GM21381 (cell line): ENCODE data around the gene F3.

Experiments
- ATAC-seq: cut with Tn5 transposase; IDR thresholded peaks from one replicate; pipeline ENCODE4 v1.9.1; 2021; ENCODE audit warnings: mild to moderate bottlenecking, moderate library complexity; ENCODE audit not compliant: unreplicated experiment

F3 gene

DNA sequence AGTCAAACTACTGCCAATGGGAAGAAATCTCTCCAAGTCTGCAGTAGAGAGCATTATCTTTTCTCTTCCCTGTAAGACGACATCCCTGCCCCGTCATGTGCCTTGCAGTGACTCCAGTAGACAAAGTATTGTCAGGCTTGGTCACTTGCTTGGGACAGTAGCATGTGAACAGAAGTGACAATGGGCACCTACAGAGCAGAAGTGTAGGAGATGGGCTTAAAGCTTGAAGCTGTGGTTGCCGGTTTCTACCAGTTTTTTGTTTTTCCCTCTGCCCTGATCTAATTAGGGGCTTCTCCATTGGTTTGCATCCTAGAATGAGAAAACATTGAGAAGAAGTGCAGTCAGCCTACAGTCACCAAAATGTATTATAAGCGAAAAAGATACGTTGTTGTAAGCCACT lies 12.7 kb downstream of the F3 start:
- ATAC-seq: no peak

DNA sequence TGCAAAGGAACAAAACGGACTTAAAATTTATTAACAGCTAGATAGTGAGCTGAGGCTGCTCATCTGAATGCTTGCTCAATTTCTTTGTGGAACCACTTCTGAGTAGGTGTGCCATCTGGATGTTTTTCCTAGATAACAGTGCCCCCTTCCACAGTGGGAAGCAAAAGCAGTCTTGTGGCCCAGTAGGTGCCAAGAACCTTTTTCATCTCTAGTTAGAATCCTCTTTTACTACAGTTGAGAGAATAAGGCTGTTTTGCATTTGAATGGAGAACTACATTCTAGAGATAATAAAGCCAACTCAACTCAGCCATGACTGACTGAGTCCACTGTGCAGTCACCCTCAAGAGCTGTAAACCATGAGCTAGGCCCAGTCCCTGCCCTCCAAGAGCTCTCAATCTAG lies 13.3 kb downstream of the F3 start:
- no peak for ATAC-seq

DNA sequence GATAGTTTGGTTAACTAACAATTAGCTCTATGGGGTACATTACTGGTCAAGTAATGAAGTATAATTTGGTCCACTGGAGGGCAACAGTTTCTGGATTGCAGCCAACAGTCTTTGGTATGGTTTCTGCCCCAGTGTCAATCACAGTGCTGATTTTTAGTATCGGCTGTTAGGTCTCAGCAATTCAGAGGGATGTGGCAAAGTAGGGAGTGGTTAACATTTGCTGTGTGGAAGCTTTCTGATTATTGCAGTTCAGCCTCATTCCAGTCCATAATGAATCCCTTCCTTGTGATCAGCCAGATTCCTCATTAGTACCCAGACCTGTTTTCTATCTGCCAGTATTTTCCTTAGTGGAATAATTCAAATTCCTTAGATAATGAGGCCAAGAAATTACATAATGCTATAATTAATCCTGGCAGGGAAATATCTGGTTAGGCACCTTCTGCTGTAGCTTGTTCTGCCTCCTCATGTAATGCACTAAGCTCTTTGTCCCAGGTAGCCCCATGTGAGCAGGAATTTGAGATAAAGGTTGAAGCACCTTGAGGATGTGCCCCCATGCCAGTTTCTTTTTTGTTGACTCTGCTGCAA lies 14.0 kb downstream of the F3 start:
- ATAC-seq: no peak

DNA sequence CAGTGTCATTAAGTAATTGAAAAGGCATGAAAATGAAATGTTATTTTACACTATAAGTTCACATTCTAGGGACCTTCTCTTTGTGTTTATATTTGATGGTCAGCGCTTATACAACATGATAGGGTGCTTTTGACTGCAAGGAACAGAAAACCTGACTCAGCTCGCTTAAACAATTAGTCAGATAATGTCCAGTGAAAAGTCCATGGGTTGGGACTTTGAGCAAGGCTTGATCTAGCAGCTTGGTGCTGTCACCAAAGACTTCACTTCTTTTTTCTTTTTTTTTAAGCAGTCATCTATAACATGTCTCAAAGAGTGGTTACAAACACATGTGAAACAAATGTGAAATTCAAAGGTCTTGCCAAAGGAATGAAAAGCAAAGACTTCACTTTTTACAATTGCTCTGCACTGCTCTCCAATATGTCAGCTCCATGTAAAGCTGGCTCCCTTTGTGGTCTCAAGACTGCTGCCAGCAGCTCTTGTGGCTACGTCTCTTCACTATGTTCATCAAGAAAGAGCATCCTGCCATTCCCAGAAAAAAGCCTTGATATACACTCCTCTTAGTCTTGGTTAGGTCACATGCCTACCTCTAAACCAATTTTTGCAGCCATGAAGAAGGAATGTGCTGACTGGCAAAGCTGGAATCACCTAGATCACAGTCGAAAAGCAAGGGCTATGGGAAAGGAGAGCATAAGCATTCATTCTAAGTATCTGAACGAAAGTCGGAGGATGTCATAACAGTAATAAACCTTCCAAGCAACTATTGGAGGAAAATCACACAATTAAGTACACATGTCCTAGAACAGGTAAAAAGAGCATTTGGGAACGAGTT lies 15.2 kb downstream of the F3 start:
- no peak for ATAC-seq

DNA sequence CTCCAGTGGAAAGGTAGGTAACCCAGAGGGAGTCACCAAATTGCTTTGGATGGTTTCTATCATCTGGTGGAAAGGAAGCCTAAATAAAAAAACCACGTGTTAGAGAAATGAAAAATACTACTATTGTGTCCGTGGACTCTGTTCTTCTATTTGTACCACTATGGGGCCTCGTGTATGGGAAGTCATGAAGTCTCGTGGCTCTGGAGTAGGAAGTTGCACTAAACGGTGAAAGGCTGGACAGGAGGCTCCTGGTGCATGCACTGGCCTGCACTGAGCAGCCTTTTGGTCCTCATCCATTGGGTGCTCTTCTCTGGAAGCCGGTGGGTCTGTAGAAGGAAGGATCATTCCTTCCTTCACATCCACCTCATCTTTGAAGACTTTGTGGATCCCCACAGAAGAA lies 17.0 kb downstream of the F3 start:
- no peak for ATAC-seq

DNA sequence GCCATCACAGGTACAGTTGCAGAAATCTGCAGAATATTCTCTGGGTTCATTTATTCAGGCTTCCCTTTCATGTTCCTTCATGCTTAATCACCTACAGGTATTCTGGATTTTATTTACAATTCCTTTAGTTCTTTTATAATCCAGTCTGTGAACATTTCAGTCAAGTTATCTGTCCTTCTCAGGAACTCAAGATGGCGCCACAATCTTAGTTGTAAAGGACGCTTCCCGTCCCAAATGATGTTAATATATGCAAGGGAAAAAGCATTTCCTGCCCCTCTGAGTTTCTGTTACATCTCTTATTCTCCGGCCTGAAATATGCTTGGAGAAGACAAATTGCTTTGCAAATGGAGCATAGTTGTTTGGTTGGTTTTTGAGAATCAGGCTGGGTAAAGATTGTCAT lies 19.3 kb downstream of the F3 start:
- ATAC-seq: no peak

DNA sequence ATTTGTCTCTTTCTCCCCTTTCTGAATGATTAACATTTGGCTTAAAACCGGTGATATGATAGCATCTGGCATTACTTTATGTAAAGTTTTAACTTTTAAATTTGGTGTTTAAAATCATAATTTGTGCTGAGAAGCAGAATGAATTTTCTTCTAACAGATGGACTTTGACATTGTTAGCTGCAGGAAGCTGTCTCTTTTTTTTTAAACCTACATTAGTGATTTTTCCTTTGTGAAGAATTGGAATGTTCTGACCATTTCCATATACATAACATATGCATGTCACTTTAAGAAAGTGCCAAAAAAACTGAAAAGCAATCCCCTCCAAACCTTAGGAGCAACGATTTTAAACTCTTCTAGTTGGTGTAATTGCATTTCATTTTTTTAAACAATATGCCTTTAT lies 22.2 kb downstream of the F3 start:
- ATAC-seq: no peak

DNA sequence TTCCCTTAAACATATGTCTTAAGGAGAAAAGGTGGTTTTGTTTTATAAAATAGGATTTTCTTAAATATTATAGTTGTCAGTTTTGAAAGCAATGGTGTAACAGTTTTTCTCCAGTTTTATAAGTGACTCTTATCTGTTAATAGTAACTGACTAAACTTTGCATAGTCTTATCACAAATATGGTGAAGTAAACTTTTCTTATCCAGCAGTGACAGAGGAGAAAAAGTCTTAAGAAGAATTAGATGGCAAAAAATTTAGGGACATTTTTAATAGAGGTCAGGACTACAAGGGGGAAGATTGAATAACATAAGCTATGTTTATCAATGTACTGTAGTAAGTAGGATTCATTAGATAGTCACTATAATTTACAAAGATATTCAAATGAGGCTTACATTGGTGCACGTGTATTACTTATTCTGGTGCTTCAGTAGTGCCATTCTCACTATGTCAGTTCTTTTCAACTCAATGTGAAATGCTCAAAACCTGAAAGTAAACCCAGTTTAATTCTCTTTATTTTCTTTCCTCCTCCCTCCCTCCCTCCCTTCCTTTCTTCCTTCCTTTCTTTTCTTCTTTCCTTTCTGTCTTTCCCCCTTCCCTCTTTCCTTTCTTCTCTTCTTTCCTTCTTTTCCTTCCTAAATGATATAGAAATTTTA lies 26.1 kb downstream of the F3 start:
- ATAC-seq: no peak

DNA sequence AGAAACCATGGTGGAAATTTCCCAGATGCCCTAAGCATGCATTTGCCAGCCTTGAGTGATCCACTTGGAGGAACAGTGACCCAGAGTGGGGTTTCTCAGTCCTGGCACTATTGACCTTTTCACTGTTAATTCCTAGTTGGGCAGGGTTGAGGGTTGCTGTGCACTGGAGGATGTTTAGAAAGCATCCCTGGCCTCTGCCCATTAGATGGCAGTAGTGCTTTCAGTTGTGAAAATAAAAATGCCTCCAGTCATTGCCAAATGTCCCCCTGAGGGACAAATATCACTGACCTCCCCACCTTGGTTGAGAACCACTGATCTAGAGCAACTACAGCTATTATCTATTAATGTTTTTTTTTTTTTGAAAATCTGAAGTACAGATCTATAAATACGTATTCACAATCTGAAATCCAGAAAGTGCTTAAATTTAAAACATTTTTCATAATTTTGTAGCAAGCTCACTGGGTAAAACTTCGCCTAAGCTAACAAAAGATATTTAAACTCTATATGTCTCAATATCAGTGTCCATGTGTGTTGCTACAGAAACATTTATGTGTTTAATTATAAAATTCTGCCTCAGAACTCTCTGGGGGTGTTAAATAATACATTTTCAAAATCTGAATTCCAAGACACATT lies 27.3 kb downstream of the F3 start:
- ATAC-seq: no peak

DNA sequence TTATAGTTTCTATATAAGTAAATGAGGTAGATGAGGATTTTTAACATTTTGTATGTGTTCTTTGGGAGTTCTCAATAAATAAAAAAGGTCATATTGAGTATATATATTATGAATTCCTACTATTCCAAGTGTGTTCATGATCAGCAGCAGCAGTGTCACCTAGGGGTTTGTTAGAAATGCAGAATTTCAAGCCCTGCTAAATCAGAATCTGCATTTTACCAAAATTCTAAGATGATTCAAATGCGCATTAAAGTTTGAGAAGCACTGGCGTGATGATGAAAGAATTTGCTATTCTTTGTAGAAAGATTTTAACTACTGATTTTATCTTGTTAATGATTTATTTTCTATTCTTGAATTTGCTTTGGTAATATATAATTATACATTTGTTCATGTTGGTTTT lies 28.7 kb downstream of the F3 start:
- no peak for ATAC-seq

DNA sequence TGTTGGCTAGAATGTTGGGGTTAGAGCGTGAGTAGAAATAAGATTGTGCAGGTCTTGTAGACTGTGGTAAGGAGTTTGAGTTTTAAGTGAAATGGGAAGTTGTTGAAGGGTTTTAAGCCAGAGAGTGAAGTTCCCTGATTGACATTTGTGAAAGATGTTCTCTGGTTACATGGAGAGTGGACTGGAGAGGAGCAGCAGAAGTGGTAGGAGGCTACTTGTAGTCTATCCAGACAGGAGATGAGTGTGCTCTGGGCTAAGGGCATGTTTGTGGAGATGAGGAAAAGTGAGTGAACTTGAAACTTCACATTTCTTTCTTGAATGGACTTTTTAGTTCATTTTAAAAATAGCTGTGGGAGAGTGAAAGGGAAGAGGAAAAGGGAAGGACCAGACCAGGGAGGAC lies 37.0 kb downstream of the F3 start:
- ATAC-seq: no peak

DNA sequence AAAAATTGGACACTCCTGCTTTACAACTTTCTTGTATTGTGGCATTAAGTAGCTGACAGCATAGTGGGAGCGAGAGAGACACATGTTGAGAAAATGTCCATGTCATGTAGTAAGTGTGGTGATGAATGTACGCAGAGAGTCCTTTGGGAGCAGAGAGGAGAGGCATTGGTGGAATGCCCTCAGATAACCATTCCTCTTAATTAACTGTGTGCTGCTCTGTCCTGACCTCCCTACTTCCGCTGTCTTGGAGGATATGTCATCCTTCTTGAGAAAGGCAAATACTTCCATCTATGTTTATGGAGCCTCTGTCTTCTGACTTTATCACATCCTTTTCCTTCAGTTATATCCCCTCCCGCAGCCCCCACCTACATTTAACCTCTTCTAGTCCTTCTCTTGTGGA lies 38.4 kb downstream of the F3 start:
- ATAC-seq: no peak

DNA sequence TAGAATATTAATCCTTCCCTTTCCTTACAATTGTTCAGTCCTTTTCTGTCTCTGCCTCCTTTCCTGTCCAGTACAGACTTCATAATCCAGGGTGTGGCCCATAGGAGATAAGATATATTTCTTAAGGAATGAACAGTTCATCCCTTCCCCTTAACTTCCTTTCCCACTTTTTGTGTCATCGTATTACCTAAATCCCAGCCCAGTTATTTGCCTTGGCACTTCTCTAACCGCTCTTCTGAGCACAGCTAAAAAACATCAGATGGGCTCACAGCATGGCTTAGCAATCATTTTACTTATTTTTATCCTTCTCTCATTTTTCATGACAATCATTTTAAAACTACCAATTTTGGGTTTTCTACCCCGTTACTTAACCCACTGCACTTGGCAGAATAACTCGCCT lies 39.6 kb downstream of the F3 start:
- no peak for ATAC-seq

DNA sequence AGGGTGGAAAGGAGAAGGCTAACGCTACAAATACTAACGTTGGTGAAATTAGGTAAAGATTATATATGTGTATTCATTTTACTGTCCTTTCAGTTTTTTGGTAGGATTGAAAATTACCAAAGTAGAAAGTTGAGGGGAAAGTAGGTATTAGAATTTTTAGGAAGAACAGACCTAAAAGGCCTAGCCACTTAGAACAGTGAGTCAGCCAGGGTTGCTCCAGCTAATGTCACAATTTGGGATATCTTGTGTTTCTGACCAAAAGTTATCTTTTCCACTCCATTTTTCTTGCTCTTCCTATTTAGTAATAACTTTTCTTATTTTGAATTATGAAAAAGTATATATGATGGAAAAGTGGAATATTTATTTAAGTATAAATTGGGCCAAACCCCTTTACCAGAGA lies 40.1 kb downstream of the F3 start:
- no peak for ATAC-seq

DNA sequence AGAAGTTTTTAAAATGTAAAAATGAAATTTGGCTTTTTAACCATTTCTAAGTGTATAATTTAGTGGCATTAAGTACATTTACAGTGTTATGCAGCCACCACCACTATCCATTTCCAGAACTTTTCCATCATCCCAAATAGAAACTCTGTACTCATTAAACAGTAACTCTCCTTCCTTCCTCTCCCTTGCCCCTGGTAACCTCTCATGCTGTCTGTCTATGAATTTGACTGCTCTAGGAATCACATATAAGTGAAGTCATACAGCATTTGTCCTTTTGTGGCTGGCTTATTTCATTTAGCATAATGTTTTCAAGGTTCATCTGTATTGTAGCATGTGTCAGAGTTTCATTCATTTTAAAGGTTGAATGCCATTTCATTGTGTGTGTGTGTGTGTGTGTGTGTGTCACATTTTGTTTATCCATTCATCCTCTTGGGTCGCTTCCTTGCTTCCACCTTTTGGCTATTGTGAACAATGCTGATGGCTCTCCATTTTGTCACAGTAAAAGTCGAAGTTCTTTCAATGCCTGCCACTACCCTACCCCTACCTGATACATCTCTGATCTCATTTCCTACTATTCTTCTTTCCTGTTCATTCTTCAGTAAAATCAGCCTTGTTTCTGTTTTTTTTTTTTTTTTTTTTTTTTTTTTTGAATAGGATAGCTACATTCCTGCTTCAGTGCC lies 45.3 kb downstream of the F3 start:
- ATAC-seq: no peak

DNA sequence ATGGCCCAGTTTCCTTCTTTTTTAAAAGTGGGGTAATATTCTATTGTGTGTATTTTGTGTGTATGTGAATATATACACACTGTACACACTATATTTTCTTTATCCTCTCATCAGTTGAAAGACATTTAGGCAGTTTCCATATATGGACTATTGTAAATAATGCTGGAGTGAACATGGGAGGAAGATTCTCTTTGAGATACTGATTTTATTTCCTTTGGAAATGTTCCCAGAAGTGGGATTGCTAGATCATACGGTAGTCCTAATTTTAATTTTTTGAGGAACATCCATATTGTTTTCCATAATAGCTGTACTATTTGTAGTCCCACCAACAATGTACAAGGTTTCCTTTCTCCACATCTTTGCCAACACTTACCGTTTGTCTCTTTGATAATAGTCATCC lies 51.0 kb downstream of the F3 start:
- ATAC-seq: no peak

DNA sequence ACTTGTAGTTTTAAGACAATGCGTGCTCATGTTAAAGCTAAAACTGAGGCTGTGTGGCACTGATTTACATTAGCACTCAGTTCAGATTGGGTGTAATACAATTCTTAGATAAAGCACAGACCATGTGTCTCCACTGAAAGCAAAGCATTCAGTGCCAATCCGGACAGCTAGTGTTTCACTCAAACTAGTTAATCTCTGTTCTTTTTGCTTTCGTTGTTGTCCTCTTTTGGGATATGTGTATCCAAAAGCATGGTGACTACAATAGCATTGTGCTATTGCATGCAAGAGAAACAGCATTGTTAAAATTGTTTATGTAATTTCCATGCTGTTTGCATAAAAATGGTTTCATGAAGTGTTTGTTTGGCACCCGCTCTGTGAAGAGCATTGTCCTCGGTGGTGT lies 54.6 kb downstream of the F3 start:
- ATAC-seq: no peak

DNA sequence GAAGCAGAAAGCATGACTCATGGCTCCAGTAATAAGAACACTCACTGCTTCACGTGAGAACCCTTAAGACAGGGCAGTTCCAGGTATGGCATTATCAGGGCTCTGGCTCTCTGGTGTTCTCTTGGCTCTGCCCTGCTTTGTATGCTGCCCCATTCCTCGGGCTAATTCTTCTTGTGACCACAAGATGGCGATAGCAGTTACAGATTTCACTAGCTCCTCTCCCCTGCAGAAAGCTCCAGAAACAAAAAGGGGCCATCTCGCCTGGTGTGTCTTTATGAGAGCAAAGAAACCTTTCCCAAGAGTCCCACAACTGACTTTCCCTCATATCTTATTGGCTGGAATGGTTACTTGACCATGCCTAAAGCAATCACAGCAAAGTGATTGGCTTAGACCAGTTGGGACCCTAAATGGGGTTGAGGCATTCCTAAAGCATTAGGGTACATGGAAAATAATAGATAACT lies 60.1 kb downstream of the F3 start:
- ATAC-seq: peak; percentile 96

DNA sequence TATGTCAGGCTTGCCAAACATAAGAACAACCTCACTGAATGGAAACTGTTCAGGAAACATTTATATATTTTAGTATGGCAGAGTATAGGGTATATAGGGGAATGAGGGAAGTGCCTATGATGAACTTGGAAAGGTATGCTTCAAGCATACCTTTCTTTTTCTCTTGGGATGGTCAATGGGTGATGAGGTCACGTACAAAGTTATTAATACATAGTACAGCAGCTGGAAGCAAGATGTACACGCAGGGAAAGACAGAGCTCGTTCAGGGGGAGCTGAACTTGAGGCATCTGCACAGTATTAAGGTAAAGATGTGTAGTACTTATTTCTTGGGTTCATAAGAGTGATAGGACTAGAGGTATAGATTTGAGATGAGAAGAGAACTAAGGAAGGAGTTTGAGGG lies 61.9 kb downstream of the F3 start:
- ATAC-seq: no peak
